HG02970 (cell line): ENCODE measurements around the gene SLC44A5.
A peak's percentile ranks its signal among the peaks of the same experiment; 100 is the strongest.
"Not testable (repeated sequence)": the region's sequence is repeated elsewhere in the genome, so short reads cannot be mapped to it uniquely, and the experiment has no call there.

Experiments
- ATAC-seq: cut with Tn5 transposase; IDR thresholded peaks from one replicate; pipeline ENCODE4 v1.9.1; 2021; ENCODE audit warnings: mild to moderate bottlenecking, moderate library complexity, moderate number of reproducible peaks; ENCODE audit not compliant: unreplicated experiment, low FRiP score

The SLC44A5 gene

DNA sequence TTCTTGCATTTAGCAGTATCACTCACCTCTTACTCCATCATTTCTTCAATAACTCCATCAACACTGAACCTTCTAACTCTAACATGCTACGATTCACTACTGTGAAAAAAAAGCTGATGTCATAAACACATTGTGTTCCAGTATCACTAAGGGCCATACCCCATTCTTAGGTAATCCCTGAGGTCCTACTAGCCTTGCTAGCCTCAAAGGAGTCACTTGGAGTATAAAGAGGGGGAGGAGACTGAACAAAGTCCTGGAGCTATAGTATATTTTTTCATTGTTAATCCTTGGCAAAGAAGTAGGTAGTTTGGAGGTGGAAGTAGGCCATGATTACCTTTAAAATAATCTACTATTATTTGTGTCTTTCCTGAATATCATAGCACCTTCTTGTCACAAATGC is at the start of gene SLC44A5:
TSS of gene SLC44A5 (minus strand) at position 101 of the 400 bp plus-strand sequence. CDS start 69,667 bp downstream, outside the sequence.
- no peak for ATAC-seq

DNA sequence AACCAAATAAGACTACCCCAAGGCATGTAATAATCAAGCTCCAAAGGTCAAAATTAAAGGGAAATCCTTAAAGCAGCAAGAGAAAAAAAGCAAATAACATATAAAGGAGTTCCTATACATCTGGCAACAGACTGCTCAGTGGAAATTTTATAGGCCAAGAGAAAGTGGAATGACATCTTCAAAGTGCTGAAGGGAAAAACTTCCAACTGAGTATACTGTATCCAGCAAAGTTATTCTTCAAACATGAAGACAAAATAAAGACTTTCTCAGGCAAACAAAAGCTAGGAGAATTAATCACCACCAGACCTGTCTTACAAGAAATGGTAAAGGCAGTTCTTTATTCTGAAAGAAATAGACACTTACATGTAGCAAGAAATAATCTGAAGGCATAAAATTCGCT is 45.0 kb upstream of the SLC44A5 start:
- ATAC-seq, result no peak

DNA sequence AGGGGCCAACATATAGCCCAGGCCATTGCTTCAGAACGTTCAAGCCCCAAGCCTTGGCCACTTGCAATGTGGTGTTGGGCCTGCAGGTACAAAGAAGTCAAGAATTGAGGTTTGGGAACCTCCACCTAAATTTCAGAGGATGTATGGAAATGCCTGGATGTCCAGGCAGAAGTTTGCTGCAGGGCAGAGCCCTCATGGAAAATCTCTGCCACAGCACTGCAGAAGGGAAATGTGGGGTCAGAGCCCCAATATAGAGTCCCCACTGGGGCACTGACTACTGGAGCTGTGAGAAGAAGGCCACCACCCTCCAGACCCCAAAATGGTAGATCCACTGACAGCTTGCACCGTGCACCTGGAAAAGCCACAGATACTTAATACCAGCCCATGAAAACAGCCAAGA is 36.3 kb upstream of the SLC44A5 start:
- ATAC-seq, result not testable (repeated sequence)

DNA sequence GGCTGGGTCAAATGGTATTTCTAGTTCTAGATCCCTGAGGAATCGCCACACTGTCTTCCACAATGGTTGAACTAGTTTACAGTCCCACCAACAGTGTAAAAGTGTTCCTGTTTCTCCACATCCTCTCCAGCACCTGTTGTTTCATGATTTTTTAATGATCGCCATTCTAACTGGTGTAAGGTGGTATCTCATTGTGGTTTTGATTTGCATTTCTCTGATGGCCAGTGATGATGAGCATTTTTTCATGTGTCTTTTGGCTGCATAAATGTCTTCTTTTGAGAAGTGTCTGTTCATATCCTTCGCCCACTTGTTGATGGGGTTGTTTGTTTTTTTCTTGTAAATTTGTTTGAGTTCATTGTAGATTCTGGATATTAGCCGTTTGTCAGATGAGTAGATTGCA is 34.2 kb upstream of the SLC44A5 start:
- not testable (repeated sequence) for ATAC-seq

DNA sequence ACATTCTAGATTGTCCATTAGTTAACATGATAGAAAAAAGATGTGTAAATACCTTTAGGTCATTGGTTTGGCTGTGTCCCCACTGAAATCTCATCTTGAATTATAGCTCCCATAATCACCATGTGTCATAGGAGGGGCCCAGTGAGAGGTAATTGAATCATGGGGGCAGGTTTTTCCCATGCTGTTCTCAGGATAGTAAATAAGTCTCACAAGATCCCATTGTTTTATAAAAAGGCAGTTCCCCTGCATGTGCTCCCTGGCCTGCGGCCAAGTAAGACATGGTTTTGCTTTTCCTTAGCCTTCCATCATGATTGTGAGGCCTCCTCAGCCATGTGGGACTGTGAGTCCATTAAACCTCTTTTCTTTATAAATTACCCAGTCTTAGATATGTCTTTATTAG is 32.5 kb upstream of the SLC44A5 start:
- no peak for ATAC-seq

DNA sequence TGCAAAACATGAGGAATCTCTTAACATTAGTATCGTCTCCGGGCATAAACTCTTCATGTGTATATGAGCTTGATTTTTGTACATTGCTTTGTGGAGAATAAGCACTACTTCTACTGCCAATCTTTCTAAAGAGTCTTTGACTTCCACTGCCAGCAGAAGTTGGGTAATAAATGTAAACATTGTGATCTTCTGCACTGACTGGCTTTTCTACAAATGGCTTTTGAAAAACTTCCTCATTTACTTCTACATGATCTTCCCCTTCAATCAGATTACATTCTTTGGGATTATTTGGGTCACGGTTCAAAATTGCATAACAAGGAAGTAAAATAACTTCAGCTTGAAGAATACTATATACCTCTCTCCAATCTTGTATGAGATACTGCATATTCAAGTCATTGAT is 30.4 kb upstream of the SLC44A5 start:
- ATAC-seq, result no peak

DNA sequence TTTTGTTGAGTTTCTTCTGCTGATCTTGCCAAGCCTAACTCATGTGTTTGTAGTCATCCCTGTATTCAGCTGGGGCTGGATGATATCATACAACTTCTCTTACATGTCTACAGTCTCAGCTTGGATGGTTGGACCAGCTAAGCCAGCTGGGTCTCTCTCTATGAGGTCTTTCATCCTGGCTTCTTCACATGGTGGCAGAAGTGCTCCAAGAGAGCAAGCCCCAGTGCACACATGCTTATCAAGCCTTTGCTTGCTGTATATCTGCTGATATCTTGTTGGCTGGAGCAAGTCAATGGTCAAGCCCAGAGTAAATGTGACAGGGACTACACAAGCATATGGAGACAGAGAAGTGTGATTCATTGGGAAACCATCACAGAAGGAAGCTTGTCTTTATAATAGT is 29.2 kb upstream of the SLC44A5 start:
- ATAC-seq, result no peak

DNA sequence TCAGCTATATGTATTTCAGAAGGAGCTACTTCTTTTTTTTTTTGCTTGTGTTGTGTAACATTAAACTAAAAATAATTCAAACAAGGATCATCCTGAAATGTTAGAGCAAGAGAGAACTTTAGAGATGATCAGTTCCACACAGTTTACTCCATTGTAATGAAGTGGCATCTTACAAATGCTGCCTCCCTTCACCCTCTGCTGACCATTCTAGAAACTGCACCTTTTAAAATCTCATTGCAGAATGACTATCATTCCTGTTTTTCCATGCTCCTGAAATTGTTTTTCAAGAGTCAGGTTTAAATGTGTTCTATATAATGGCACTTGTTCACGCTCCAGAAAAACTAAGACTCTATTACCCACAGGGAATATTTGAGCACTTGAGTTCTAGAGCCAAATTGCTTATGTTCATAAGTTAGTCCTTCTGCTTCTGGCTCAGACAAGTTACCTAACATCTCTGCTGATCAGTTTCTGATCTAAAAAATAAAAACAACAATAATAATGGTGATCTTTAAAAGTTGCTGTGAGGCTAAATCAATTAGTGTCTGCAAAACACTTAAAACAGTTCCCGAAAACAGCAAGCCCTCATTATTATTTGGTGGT is 21.5 kb upstream of the SLC44A5 start:
- ATAC-seq, result peak; percentile 67

DNA sequence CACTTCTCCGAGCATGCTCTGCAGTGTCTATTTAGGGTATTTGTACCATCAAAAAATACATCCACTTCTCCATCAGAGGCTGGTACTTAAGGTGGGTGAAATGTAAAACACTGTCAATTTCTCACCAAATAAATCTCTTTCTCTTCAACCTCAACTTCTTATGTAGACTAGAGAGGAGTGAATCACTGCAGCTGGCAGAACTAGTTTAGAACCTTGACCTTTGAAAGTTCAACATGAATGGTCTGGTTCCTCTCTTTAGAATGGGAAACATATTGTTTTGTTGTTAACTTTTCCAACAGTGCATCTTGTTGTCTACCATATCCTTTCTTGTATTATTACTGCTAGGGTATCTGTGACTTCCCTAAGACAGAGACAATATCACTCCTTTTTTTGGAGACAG is 20.1 kb upstream of the SLC44A5 start:
- ATAC-seq, result no peak

DNA sequence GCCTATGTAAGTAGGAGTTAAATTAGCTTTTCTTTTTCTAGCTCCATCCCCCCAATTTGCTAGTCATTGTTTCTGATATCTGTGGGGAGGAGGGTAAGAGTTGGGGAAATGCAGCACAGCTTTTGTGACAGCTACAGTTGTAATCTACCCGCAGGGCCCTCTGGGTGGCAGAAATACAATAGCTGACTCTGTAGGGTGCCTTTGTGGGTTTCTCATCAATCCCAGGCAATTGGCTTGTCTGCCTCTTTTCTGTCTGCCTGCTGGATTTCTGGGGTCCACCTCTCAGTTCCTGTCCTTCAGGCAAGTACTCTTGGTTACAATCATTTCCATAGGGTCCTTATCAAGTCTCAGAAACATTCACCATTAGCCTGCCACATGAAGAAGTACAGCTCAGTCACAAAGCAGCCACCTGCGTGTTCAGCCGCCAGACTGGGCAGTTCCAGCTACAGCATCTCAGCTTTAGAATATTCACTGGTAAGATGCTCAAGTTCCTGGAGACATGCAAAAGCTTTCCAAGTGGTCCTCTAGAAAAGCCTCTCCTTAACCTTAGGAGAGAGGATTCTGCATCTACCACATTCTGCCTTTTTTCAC is 19.2 kb upstream of the SLC44A5 start:
- ATAC-seq, result no peak

DNA sequence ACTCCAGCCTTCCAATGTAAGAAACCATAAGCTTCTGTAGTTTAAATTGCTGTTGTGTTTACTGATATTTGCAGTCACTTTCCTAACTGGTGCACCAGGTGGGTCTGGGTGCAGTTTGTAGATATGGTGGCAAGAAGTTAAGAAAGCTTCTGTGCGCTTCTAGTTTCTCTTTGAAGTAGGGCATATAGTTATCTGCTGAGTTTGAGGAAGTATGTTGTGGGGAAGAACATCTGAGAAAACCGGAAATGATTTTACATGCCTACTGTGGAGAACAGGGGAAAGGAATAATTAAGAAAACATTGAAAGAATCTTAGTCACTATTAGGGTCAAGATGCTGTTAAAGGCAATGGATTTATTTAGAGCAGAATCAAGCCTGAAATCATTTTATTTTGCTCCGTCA is 14.9 kb upstream of the SLC44A5 start:
- no peak for ATAC-seq

DNA sequence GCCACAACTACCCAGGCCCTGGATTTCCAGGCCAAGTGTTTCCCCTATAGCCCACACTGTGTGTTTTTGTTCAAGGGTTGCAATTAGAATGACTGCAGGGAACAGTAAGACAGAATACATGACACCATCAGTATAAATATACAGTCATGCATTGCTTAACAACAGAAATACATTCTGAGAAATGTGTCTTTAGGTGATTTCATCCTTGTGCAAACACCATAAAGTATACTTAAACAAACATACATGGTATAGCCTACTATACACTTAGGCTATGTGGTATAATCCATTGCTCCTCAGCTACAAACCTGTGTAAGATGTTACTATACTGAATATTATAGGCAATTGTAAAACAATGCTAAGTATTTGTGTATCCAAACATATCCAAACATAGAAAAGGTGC is 7.5 kb upstream of the SLC44A5 start:
- no peak for ATAC-seq

DNA sequence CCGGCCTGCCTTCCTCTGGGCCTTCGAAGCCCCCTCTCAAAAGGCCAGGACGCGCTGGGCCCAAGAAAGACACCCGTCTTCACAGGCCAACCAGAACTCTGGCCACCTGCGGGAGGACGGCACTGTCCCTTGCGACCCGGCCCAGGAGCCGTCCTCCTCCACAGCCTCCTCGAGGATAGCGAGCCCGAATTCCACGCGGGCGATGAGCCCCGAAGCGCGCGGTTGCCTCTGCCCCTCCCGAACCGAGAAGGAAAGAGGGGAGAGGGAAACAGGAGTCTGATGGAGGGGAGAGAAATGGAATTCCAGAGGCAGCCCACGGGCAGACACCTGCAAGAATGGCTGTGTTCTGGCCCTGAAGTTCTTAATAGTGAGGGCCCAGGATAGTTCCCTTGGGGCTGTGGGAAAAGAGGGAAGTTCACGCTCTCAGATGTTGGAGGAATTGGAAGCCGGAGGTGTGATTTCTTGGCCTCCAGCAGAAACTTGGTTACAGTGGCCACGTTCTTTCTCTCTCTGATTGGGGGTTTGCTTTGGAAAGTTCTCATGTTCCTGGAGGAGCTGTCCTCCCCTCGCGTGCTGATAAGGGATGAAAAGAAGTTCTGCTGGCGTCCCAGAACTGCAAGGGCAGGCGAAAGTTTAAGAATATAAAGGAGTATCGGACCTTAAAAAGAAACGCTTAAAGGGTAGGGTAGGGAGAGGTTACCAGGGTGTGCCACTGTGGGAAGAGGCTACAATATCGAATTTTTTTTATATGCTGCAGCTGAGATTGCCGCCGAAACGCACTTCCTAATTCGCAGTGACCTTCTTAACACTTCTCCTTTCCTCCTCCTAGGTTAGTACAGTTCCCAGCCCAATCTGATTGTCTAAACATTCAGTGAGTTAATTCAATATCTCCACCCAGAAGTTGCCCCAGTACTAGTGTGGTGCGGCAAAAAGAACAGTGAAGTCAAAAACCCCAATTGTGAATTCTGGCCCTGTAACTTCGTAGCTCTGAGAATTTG is 5.8 kb upstream of the SLC44A5 start:
- ATAC-seq, result no peak

DNA sequence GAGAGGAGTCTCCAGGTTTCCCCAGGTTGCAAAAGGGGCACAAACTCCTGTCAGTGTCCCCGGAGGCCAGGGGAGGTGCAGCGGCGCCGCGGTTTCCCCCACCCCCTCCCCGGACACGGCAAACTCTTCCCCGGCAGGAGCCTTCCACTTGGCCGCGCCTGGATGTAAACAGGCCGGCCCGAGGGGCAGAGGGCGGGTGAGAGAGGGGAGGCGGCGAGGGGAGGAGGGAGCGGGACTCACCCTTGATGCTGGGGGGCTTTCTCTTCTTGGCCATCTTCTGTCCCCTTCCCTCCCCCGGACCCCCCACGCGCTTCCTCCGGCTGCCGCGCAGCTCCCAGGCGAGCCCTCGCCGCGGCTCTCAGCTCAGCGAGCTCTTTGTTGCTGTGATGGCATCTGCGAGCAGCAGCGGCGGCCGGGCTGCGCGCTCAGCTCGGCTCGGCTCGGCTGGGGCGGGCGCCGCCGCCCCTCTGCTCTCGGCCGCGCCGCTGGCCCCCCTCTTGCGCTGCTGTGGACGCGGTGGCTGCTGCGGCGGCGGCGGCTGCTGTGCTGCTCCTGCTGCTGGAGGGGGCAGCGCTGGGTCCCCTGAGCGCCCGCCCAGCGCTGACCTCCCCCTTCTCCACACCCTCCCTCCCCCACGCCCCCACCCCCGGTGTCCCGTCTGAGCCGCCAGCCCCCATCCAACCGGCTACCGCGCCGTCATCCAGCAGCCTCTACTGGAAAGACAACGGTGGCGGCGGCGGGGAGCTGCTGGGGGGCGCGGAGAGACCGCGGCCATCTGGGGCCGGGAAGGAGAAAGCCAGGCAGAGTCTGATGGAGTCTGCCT is 4.9 kb upstream of the SLC44A5 start:
- no peak for ATAC-seq

DNA sequence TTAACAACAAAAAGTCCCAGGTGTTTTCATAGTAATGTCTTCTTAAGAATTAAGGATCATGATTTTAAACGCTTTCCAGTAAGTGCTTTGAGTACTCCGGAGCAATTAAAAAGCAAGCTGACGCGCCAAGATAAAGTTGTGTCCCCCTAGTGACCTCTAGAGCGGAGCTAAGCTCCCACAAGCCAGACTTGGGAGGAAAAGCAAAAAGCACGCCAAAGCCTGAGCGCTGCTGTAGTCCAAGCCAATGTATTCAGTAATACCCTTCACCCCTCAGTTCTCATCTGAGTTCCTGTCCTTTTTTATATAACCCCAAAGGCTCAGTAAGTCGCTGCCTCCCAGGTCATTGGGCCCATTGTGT is 3.5 kb upstream of the SLC44A5 start:
- ATAC-seq, result peak; percentile 7

DNA sequence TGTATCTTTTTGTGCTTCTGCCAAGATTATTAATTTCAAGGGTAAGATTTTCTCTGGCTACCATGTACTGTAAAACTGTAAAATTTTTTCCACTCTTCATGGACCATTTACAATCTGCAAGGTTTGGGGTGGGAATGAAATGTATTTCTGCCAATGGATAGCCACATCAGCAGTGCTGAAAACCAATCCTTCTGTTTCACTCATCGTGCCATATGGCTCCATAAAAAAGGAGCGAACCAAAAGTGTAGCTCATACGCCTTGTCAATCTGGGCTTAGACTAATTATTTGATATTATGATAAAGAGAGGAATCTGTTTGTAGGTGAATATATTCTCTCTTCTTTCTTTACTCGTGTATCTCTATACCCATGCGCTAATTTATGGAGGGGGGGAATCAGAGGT is 3.0 kb upstream of the SLC44A5 start:
- no peak for ATAC-seq

DNA sequence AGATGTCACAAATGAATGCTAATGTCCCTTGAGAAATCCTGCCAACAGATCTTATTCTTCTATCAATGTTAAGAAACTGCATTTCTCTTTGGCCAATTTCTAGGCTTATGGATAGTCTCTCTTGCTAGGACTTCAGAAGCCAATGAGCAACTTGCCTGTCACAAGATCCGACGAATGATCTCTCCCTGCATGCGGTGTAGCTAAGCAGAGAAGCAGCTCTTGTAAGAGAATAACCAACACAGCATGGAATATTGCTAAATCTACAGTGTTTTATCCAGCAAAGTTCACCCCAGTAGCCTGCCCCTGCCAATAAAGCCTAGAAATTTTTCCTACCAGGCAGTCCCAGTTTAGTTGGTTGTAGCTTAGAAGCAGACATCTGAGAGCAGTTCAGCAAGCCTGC is 2.1 kb upstream of the SLC44A5 start:
- no peak for ATAC-seq

DNA sequence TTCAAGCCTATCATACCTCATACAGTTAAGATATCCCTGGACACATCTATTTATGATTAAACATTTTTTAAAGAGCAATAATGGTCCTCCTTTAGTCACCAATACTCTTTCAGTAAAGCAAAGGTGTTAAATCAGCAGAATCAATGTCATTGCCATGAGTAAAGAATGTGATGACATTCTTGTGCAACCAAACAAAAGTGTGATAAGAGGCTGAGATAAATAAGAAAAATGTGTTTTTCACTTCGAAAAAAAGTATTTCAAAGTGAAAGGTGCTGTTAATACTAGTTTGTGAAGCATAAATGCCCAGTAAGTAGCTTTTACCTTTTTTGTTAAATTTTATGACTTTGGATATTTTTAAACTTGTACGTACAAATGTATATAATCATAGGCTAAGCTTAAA is 8.4 kb downstream of the SLC44A5 start:
- no peak for ATAC-seq

DNA sequence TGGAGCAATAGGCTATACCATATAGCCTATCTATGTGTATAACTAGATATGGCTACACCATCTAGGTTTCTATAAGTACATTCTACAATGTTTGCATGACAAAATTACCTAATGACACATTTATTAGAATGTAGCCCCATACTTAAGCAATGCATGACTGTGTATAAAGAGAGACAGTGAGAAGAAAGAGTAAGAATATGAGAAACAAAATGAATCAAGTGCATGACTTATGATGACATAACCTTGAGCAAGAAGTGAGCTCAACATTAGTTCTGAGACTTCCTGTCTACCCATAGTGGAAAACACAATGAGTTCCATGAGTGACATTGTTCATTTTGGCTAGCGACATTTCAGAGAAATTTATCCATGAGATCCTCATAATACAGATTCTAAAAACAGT is 10.1 kb downstream of the SLC44A5 start:
- no peak for ATAC-seq

DNA sequence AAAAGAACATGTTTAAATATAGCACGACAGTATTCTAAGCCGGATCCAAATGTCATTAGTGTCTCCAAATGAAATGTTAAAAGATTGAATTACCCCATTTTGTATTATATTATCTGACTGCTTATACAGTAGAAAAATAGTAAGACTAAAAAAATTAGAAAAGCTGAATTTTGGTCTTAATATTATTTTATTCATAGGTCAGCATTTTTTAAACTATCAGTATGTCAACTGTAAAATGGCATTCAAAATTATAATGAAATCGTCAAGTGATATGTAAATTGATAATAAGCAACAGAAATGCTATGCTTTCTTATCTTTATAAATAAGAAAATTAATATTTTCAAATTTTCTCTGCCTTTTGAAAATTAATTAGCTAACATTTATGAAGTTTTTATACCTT is 16.6 kb downstream of the SLC44A5 start:
- ATAC-seq, result no peak

DNA sequence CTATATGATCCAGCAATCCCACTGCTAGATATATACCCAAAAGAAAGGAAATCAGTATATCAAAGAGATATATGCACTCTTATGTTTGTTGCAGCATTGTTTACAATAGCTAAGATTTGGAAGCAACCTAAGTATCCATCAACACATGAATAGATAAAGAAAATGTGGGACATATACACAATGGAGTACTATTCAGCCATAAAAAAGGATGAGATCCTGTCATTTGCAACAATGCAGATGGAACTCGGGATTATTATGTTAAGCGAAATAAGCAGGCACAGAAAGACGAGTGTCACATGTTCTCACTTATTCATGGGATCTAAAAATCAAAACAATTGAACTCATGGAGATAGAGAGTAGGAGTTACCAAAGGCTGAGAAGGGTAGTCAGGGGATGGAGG is 17.5 kb downstream of the SLC44A5 start:
- ATAC-seq, result not testable (repeated sequence)
